B cell (primary cell): ENCODE results near the gene VASN.

Experiments used
- EZH2 ChIP-seq: IDR thresholded peaks from 2 replicates; pipeline ENCODE4 v1.6.1; 2012; ENCODE audit warnings: borderline replicate concordance, low read depth, mild to moderate bottlenecking, moderate library complexity, low read length; ENCODE audit not compliant: insufficient read depth, poor library complexity, severe bottlenecking
- TF ChIP-seq, protein P1 (sequence below): fragments of 200-600 bp; IDR thresholded peaks from one replicate; pipeline ENCODE4 v1.8.0; 2022; ENCODE audit warnings: antibody characterized with exemption, mild to moderate bottlenecking

DNA sequence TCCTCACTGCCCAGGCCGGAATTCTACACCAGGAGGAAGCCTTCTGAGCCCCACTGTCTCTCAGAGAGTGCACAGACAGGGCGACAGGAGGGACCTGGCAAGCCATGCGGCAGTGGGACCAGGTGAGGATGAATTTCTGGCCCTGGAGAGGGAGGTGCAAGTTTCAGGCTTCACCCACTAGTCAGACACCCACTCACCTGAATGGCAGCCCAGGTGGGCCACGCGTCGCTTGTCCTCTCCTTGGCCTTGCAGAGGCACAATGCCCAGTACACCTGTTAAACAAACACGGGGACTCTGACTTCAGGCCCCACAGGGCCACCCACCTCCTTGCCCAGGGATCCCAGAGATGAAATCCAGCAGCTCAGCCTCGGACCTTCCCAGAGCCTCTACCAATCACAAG is 40.5 kb downstream of the VASN start:
- TF ChIP-seq, protein P1, sequence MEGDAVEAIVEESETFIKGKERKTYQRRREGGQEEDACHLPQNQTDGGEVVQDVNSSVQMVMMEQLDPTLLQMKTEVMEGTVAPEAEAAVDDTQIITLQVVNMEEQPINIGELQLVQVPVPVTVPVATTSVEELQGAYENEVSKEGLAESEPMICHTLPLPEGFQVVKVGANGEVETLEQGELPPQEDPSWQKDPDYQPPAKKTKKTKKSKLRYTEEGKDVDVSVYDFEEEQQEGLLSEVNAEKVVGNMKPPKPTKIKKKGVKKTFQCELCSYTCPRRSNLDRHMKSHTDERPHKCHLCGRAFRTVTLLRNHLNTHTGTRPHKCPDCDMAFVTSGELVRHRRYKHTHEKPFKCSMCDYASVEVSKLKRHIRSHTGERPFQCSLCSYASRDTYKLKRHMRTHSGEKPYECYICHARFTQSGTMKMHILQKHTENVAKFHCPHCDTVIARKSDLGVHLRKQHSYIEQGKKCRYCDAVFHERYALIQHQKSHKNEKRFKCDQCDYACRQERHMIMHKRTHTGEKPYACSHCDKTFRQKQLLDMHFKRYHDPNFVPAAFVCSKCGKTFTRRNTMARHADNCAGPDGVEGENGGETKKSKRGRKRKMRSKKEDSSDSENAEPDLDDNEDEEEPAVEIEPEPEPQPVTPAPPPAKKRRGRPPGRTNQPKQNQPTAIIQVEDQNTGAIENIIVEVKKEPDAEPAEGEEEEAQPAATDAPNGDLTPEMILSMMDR, result no peak
- TF ChIP-seq EZH2, result no peak
